ENCODE measurements around the gene SLC12A9.

- no peak for TF ChIP-seq EZH2phosphoT487 (conservative IDR thresholded peaks at IDR 0.05; ENCODE audit: low read length)
- no peak for TF ChIP-seq CTCF (IDR thresholded peaks at IDR 0.05; ENCODE audit: insufficient read depth, low read length, poor library complexity, severe bottlenecking)
These were observed 28.1 kb downstream of the SLC12A9 start for GRCh38 chr7:100880645-100881044.
